Activated CD4-positive, alpha-beta T cell treated with anti-CD3 and anti-CD28 coated beads, Interleukin-2, amount 10 ng/mL, durations not matched to agents 7 days and 5 days (primary cell): ENCODE measurements around the gene TSFM. TPM values are rescaled to one million over a fixed set of nuclear protein-coding genes. Genes with fewer than 3 reads are reported as not detected.

Experiments
- CTCF ChIA-PET: fragments of 350-600 bp; sonication (Branson Sonifier 250); formaldehyde crosslinking; loops from one replicate; lab custom pipeline; 2021; ENCODE audit warnings: antibody characterized with exemption; lab: Charles Lee
- POLR2A ChIA-PET: fragments of 350-600 bp; sonication (Branson Sonifier 250); formaldehyde crosslinking; loops from one replicate; lab custom pipeline; 2021; ENCODE audit warnings: antibody characterized with exemption; lab: Charles Lee
- DNase-seq: peaks from one replicate; pipeline ENCODE4 v3.0.0-alpha.2; 2020
- H3K27ac Mint-ChIP-seq: one replicate; pipeline ENCODE4 v1.8.0; 2021; ENCODE audit warnings: mild to moderate bottlenecking, moderate library complexity, mixed read lengths
- H3K27me3 Mint-ChIP-seq: one replicate; pipeline ENCODE4 v1.8.0; 2021; ENCODE audit warnings: mixed read lengths
- H3K36me3 Mint-ChIP-seq: one replicate; pipeline ENCODE4 v1.8.0; 2021; ENCODE audit warnings: low read depth, mixed read lengths
- H3K4me1 Mint-ChIP-seq: one replicate; pipeline ENCODE4 v1.8.0; 2021; ENCODE audit warnings: mixed read lengths
- H3K4me3 Mint-ChIP-seq: one replicate; pipeline ENCODE4 v1.8.0; 2021; ENCODE audit warnings: mild to moderate bottlenecking, moderate library complexity, mixed read lengths
- H3K9me3 Mint-ChIP-seq: one replicate; pipeline ENCODE4 v1.8.0; 2021; ENCODE audit warnings: mixed read lengths
- total RNA-seq, 2 experiments: library from RNA; stranded (reverse); gene quantifications; one replicate each; pipeline ENCODE4 v1.2.3, GENCODE V29; 2021

The TSFM gene
- total RNA-seq, 2 experiments from 2014 or later = 23.6 to 29.7 TPM

- DNase-seq = no peak
- Mint-ChIP-seq H3K4me3 (peak overlapping the region; percentile 91), H3K27ac (peak overlapping the region; percentile 86), H3K27me3 (no peaks in the 10 kb centered on the region), H3K9me3 (no peaks in the 10 kb centered on the region), H3K4me1 (peaks cover 58% of the 10 kb centered on the region), H3K36me3 (peaks cover 41% of the 10 kb centered on the region)
- ChIA-PET CTCF (interaction anchor here (1.0 to 1.1 kb wide), 2 partner anchors 31 to 168 kb away, joined by 3 to 4 read pairs; partner anchors contain the start of gene TSFM), POLR2A (no interaction called here)
Measured at GRCh38 chr12:57751432-57751787, 31.2 kb upstream of the TSFM start.

DNA sequence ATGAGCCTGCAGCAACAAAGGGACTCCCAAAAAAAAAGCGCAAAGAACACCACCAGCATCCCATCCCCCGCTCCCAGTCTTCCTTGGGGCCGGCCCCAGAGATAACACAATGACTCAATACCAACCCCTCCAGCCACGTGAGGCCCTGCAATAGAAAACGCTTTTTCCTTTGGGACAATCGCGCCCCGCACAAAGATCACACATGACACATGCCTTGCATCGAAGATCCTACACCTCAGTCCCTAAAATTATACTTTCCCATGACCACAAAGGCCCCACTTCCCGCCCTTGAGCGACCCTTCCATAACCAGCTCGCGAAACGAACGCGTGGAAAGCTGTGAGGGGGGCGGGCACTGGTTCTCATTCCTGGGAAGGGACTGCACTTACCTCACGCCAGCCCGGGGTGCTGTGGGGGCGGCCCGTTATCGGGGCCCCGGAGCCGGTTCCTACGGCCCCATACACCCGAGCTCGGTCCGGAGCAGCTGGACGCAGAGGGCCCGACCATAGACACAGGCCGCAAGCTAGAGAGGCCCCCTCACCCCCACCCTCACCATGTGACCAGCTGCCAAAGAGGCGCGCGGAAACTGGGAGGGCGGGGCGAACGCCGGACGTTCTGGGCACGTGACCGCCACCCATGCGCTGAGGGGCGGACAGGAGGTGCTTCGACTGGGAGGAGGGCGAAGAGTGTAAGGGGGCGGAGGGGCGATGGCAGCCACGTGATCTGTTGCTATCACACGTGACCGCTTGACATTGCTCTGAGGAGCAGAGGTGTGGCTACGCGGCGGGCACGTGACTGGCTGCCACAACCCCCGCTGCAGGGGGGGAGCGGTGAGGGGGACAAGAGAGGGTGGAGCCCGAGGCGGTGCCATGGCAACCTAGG is 30.6 kb upstream of the TSFM start, which contains the start of gene CDK4:
CDK4 (minus strand) TSS at position 523 of the 880 bp plus-strand sequence. CDS start 593 bp downstream, outside the sequence.
- H3K27me3 Mint-ChIP-seq = no peaks in the 10 kb centered on the region
- H3K4me1 Mint-ChIP-seq = peaks cover 61% of the 10 kb centered on the region
- POLR2A ChIA-PET = no interaction called here
- CTCF ChIA-PET = interaction anchor here (0.8 to 1.1 kb wide), 4 partner anchors 12 to 169 kb away, joined by 3 to 4 read pairs (median 3); partner anchors contain the start of genes B4GALNT1 and TSFM
- peak within 1 kb of the TSS; percentile 86 for H3K27ac Mint-ChIP-seq
- no peaks in the 10 kb centered on the region for H3K9me3 Mint-ChIP-seq
- H3K36me3 Mint-ChIP-seq = peaks cover 42% of the 10 kb centered on the region
- peak; percentile 99 for DNase-seq
- peak within 1 kb of the TSS; percentile 91 for H3K4me3 Mint-ChIP-seq

- peak overlapping the region; percentile 91 for H3K4me3 Mint-ChIP-seq
- H3K27ac Mint-ChIP-seq = peak overlapping the region; percentile 86
- DNase-seq = no peak
- peaks cover 38% of the 10 kb centered on the region for H3K36me3 Mint-ChIP-seq
- ChIA-PET CTCF (interaction anchor here (0.8 to 1.1 kb wide), 3 partner anchors 12 to 119 kb away, joined by 3 read pairs; partner anchors contain the start of genes B4GALNT1 and TSFM), POLR2A (no interaction called here)
- H3K9me3 Mint-ChIP-seq = no peaks in the 10 kb centered on the region
- H3K27me3 Mint-ChIP-seq = no peaks in the 10 kb centered on the region
- peaks cover 58% of the 10 kb centered on the region for H3K4me1 Mint-ChIP-seq
Measured at GRCh38 chr12:57752668-57753000, 30.0 kb upstream of the TSFM start.

DNA sequence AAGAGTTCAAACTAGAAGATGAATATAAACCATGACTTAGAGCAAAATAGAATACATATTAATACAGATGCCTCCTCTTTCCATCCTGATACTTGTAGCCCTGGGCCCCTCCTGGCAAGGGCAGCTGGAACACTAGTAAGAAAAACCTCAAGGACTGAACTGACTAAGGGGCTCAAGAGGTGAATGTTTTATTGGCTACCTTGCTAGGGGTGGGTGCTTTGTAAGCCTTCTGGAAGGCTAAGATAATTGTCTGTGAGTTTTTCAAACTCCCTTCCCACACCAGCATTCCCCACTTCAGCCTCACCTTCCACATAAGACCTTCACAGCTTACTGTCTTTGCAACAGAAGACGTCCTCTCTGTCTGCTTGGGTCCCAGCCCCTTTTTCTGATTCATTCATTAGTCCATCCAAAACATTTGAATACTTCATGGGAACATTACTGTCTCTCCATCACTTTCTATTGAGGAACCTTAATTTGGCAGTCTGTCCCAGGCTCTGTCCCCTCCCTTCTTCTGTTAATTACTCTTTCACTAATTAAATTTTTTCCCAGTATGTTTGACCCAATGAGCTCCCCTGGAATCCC is 28.7 kb upstream of the TSFM start:
- Mint-ChIP-seq H3K27me3 (no peaks in the 10 kb centered on the region), H3K36me3 (peaks cover 35% of the 10 kb centered on the region), H3K4me1 (peaks cover 61% of the 10 kb centered on the region), H3K27ac (peak overlapping the region; percentile 77), H3K9me3 (no peaks in the 10 kb centered on the region), H3K4me3 (peak overlapping the region; percentile 78)
- POLR2A ChIA-PET = no interaction called here
- CTCF ChIA-PET = interaction anchor here (1.0 to 3.9 kb wide), 2 partner anchors 12 to 24 kb away, joined by 3 to 56 read pairs; partner anchors contain the start of gene CYP27B1
- DNase-seq = no peak

- Mint-ChIP-seq H3K27me3 (no peaks in the 10 kb centered on the region), H3K27ac (peak within 1 kb of the TSS; percentile 77), H3K36me3 (peaks cover 35% of the 10 kb centered on the region), H3K4me1 (peaks cover 60% of the 10 kb centered on the region), H3K9me3 (no peaks in the 10 kb centered on the region), H3K4me3 (peak within 1 kb of the TSS; percentile 78)
- peak; percentile 91 for DNase-seq
- ChIA-PET POLR2A (no interaction called here), CTCF (interaction anchor here (1.0 to 3.9 kb wide), 2 partner anchors 12 to 25 kb away, joined by 3 to 56 read pairs; partner anchors contain the start of gene CYP27B1)
Measured at GRCh38 chr12:57754411-57755193, 28.0 kb upstream of the TSFM start, which contains the start of gene MARCHF9. MARCHF9 (plus strand) TSS chr12:57755103; CDS start chr12:57755529, 426 bp downstream.

GRCh38 chr12:57755194-57755453 is 27.5 kb upstream of the TSFM start:
- DNase-seq = no peak

DNA sequence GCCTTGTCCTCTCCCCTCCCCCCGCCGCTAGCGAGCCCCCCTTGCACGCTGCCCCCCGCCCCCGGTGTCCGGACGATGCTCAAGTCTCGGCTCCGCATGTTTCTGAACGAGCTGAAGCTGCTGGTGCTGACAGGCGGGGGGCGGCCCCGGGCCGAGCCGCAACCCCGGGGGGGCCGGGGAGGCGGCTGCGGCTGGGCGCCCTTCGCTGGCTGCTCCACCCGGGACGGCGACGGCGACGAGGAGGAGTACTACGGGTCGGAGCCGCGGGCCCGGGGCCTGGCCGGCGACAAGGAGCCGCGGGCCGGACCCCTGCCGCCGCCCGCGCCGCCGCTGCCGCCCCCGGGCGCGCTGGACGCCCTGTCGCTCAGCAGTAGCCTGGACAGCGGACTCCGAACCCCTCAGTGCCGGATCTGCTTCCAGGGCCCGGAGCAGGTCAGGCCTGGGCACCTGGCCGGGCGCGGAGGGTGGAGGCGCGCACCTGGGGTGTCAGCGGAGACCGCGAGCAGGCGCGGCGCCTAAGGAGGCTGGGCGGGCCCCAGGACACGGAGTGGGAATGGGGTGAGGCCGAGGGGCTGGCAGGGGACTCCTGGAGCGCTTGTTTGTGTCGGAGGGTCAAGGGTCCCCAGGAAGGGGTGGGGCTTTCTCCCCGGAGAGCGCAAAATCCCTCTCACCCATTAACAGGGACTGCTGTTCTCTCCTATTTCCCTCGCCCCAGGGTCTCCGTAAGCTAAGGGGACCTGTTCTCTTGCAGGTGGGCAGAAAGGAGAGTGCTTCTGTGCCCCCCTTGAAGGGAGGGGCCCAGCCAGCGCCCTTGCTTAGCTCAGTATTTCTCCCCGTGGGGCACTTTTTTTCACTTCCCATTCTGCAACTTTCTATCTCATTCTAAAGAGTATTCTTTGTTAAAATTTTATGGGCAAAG is 26.9 kb upstream of the TSFM start:
- peak; percentile 32 for DNase-seq
- Mint-ChIP-seq H3K36me3 (peaks cover 29% of the 10 kb centered on the region), H3K4me3 (peak overlapping the region; percentile 77), H3K27ac (peak overlapping the region; percentile 63), H3K27me3 (no peaks in the 10 kb centered on the region), H3K9me3 (no peaks in the 10 kb centered on the region), H3K4me1 (peaks cover 56% of the 10 kb centered on the region)
- ChIA-PET CTCF (interaction anchor here (0.5 to 3.9 kb wide), 10 partner anchors 8 to 172 kb away, joined by 3 to 56 read pairs (median 4); partner anchors contain the start of genes CYP27B1, TSFM and TSPAN31), POLR2A (no interaction called here)

More at GRCh38 chr12:57755194-57755453, 27.5 kb upstream of the TSFM start:
- Mint-ChIP-seq H3K36me3 (peaks cover 35% of the 10 kb centered on the region), H3K4me3 (peak overlapping the region; percentile 34), H3K4me1 (peaks cover 62% of the 10 kb centered on the region), H3K27me3 (no peaks in the 10 kb centered on the region), H3K9me3 (no peaks in the 10 kb centered on the region), H3K27ac (no peak overlapping the region)
- ChIA-PET CTCF (interaction anchor here (3.9 kb wide), 1 partner anchor 11 kb away, joined by 56 read pairs; the partner anchor contains the start of gene CYP27B1), POLR2A (no interaction called here)

- DNase-seq = peak; percentile 72
- Mint-ChIP-seq H3K4me1 (peaks cover 47% of the 10 kb centered on the region), H3K9me3 (no peaks in the 10 kb centered on the region), H3K36me3 (peaks cover 20% of the 10 kb centered on the region), H3K27ac (peak overlapping the region; percentile 76), H3K4me3 (peak overlapping the region; percentile 77), H3K27me3 (no peaks in the 10 kb centered on the region)
- ChIA-PET POLR2A (no interaction called here), CTCF (interaction anchor here (0.5 to 3.9 kb wide), 23 partner anchors 9 to 173 kb away, joined by 3 to 56 read pairs (median 4); partner anchors contain the start of genes CYP27B1, EEF1AKMT3, METTL1 and TSFM)
Measured at GRCh38 chr12:57756406-57757341, 25.9 kb upstream of the TSFM start.

DNA sequence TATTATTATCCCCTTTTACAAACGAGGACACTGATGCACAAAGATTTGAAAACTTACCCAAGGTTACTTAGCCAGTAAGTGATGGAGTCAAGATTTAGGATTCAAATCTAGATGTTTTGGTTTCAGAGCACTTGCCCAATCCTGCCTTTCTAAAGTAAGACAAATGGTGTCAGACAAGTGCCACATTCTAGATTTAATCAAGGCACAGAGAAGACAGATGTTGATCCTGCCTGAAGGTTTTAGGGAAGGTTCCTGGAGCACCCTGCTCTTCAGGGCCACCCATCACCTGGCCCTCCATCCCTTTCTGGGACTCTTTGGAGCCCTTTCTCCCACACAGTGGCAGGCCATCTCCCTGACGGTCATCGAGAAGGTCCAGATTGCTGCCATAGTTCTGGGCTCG is 24.8 kb upstream of the TSFM start:
- H3K27ac Mint-ChIP-seq = no peak overlapping the region
- DNase-seq = no peak
- H3K27me3 Mint-ChIP-seq = no peaks in the 10 kb centered on the region
- H3K9me3 Mint-ChIP-seq = no peaks in the 10 kb centered on the region
- ChIA-PET POLR2A (no interaction called here), CTCF (interaction anchor here (1.3 to 3.9 kb wide), 3 partner anchors 8 to 80 kb away, joined by 3 to 56 read pairs (median 4); partner anchors contain the start of gene CYP27B1)
- H3K4me3 Mint-ChIP-seq = no peak overlapping the region
- H3K36me3 Mint-ChIP-seq = peaks cover 17% of the 10 kb centered on the region
- H3K4me1 Mint-ChIP-seq = peaks cover 41% of the 10 kb centered on the region

DNA sequence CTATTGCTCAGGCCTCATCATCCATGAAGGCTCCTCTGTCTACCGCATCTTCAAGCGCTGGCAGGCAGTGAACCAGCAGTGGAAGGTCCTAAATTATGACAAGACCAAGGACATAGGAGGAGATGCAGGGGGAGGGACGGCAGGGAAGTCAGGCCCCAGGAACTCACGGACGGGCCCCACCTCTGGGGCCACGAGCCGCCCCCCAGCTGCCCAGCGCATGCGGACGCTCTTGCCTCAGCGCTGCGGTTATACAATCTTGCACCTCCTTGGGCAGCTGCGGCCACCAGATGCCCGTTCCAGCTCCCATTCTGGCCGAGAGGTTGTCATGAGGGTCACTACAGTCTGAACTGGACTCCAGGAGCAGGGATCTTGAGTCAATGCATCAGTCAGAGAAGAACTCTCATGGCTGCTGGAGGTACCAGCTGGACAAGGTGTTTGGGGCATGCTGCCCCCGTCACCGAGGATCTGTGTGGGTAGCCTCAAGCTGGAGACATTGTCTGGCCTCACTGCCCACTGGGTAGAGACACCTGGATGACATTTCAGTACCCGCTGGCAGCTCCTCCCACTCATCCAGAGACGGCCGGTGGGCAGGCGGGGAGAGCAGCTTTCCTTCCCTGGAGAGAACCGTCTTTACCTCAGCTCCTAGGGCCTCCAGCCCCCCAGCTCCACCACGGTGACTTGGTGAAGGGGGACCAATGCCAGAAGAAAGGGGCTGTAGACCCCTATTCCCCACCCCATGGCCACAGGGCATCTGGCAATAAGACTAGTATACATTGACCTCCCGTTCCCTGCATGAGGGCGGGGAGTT is 23.8 kb upstream of the TSFM start:
- POLR2A ChIA-PET = no interaction called here
- no peaks in the 10 kb centered on the region for H3K9me3 Mint-ChIP-seq
- H3K27ac Mint-ChIP-seq = no peak overlapping the region
- CTCF ChIA-PET = interaction anchor here (0.8 to 2.3 kb wide), 10 partner anchors 9 to 146 kb away, joined by 3 to 12 read pairs (median 3); partner anchors contain the start of genes CYP27B1 and TSFM
- peaks cover 33% of the 10 kb centered on the region for H3K4me1 Mint-ChIP-seq
- peaks cover 2% of the 10 kb centered on the region for H3K27me3 Mint-ChIP-seq
- H3K4me3 Mint-ChIP-seq = no peak overlapping the region
- no peak for DNase-seq
- peaks cover 20% of the 10 kb centered on the region for H3K36me3 Mint-ChIP-seq
